Esophagus squamous epithelium (tissue), 5 donors: ENCODE results near the gene TMEM140. TPM values are rescaled to one million over a fixed set of nuclear protein-coding genes. Genes with fewer than 3 reads are reported as not detected.
A peak's percentile ranks its signal among the peaks of the same experiment; 100 is the strongest.

Experiments used
- DNase-seq: peaks from one replicate; lab custom pipeline; 2025; lab: John Stamatoyannopoulos, UW
- H3K27ac ChIP-seq, 4 donors: fragments of 200-600 bp; sonication (generic); one replicate each; pipeline ENCODE4 v1.5.1; 2016 to 2019; ENCODE audit warnings: mild to moderate bottlenecking in 1 of 4
- H3K27me3 ChIP-seq, 4 donors: fragments of 200-600 bp; sonication (generic); 1 replicate in 3 of 4; 2 replicates in 1 of 4; pipeline versions ENCODE4 v1.5.1 to v1.6.0; 2017 to 2021; ENCODE audit warnings: antibody characterized with exemption in 1 of 4
- H3K36me3 ChIP-seq, 3 donors: fragments of 200-600 bp; sonication (generic); one replicate each; pipeline ENCODE4 v1.5.1; 2016 to 2019
- H3K4me1 ChIP-seq, 3 donors: fragments of 200-600 bp; sonication (generic); one replicate each; pipeline ENCODE4 v1.5.1; 2017 to 2019
- H3K4me3 ChIP-seq, 4 donors: fragments of 200-600 bp; sonication (generic); 1 replicate in 3 of 4; 2 replicates in 1 of 4; pipeline ENCODE4 v1.5.1; 2016 to 2019; ENCODE audit warnings: mild to moderate bottlenecking in 2 of 4, moderate library complexity in 1 of 4
- H3K9me3 ChIP-seq, 3 donors: fragments of 200-600 bp; sonication (generic); one replicate each; pipeline ENCODE4 v1.5.1; 2016 to 2019
- POLR2A ChIP-seq, 4 donors: fragments of 450-650 bp; IDR thresholded peaks; one replicate each; pipeline ENCODE4 v1.6.1; 2017; ENCODE audit warnings: antibody characterized with exemption in 4 of 4, mild to moderate bottlenecking in 4 of 4, moderate library complexity in 3 of 4
- WGBS, 2 donors: methylation state at CpG; one replicate each; pipeline ENCODE4 v1.1.5; 2018; 5-methylcytosine and 5-hydroxymethylcytosine counted together
- intact Hi-C: fragments of 100-400 bp; cut with DNase I; formaldehyde crosslinking; loops from one replicate; pipeline ENCODE4 v1.15.0; 2022
- total RNA-seq, 4 donors: library from RNA; depleted of rRNA; stranded (reverse); fragments of >200 nt; gene quantifications; one replicate each; pipeline ENCODE4 v1.1.0, GENCODE V29; 2016
- TF ChIP-seq, protein P1 (sequence below), 6 experiments: fragments of 450-650 bp in 4 of 6; fragments of 200-600 bp in 2 of 6; sonication (generic) in 2 of 6; IDR thresholded peaks; one replicate each; pipeline ENCODE4 v1.5.1; 2016 to 2019; ENCODE audit warnings: antibody characterized with exemption in 6 of 6, mild to moderate bottlenecking in 4 of 6, moderate library complexity in 4 of 6
- donor health status: DM: yes; HTN: yes; CAD: no.

The TMEM140 gene
- total RNA-seq, 4 donors from 2014 or later, result 0.57 to 9.5 (median 5.2) TPM

DNA sequence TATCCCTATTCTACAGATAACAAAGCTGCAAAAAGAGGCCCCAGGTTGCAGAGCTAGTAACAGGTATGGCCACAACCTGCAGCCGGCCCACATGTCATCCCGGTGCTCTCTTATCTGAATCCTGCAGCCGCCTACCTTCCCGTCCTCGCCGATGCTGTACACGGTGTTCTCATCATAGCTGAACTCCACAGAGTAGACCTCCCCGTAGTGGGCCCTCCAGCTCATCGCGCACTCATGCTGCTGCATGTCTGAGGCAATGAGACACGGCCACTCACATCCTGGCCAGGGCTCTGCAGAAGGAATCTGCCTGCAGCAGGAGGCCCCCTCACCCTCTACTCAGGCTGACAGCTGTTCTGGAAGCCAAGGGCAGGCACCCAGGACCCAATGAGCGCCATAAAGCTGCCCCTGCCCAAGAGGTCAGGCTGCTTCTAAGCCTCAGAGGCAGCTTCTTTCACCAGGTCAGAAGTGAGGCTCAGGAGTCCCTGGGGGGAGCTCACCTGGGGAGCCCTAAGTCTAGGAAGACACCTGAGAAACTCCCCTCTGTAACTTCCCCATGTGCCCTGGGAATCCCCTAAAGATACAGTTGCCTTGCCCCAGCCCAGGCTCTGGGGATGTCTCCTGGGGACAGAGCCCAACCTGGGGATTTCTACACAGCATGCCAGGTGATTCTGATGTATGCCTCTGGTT lies 40.6 kb downstream of the TMEM140 start:
- peaks cover 30 to 100% (median 52%) of the 10 kb centered on the region in 3 donors for H3K36me3 ChIP-seq
- 83 to 86% methylated on average over 6 to 11 of the region's 12 CpGs for WGBS, 2 donors

DNA sequence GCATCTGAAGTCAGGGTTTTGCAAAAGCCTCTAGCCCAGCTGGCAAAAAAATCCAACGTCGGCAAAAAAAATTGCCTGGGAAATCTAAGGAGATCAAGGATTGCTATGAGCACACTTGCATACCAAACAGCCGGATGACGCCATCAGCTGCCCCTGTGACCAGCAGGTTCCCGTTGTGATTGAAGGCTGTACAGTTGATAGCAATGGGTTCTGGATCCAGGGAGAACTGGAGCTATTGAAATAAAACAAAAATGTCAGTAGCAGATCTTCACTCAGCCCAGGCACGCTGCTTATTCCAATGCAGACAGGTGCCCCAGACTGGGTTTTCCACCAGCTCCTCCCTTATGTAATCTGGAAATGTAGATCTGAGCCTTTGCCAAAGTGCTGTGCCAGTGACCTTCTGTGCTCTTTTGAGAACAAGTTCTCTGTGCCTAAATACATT lies 41.4 kb downstream of the TMEM140 start:
- no peak overlapping the region for H3K4me3 ChIP-seq
- H3K27ac ChIP-seq, result peak overlapping the region in 2 of 4 donors; percentile 8 to 65
- H3K4me1 ChIP-seq, result peaks cover 3 to 53% (median 25%) of the 10 kb centered on the region in 3 donors
- WGBS, 2 donors, result 62 to 78% methylated on average over 6 of the region's 6 CpGs
- peaks cover 27 to 100% (median 49%) of the 10 kb centered on the region in 3 donors for H3K36me3 ChIP-seq
- H3K27me3 ChIP-seq, result no peaks in the 10 kb centered on the region
- intact Hi-C loops, result no loop called here
- TF ChIP-seq POLR2A (IDR thresholded peaks at IDR 0.05), result no peak
- TF ChIP-seq, protein P1, sequence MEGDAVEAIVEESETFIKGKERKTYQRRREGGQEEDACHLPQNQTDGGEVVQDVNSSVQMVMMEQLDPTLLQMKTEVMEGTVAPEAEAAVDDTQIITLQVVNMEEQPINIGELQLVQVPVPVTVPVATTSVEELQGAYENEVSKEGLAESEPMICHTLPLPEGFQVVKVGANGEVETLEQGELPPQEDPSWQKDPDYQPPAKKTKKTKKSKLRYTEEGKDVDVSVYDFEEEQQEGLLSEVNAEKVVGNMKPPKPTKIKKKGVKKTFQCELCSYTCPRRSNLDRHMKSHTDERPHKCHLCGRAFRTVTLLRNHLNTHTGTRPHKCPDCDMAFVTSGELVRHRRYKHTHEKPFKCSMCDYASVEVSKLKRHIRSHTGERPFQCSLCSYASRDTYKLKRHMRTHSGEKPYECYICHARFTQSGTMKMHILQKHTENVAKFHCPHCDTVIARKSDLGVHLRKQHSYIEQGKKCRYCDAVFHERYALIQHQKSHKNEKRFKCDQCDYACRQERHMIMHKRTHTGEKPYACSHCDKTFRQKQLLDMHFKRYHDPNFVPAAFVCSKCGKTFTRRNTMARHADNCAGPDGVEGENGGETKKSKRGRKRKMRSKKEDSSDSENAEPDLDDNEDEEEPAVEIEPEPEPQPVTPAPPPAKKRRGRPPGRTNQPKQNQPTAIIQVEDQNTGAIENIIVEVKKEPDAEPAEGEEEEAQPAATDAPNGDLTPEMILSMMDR (IDR thresholded peaks at IDR 0.05), result no peak
- no peak for DNase-seq
- H3K9me3 ChIP-seq, result no peaks in the 10 kb centered on the region

More for the DNA sequence above, 40.6 kb downstream of the TMEM140 start:
- Histone ChIP-seq H3K27ac (peak overlapping the region in 1 of 4 donors; percentile 8), H3K4me3 (no peak overlapping the region), H3K9me3 (no peaks in the 10 kb centered on the region), H3K27me3 (no peaks in the 10 kb centered on the region), H3K4me1 (peaks cover 3 to 45% (median 18%) of the 10 kb centered on the region in 3 donors)
- intact Hi-C loops, result no loop called here
- no peak for DNase-seq
- TF ChIP-seq, protein P1 (IDR thresholded peaks at IDR 0.05), result no peak

DNA sequence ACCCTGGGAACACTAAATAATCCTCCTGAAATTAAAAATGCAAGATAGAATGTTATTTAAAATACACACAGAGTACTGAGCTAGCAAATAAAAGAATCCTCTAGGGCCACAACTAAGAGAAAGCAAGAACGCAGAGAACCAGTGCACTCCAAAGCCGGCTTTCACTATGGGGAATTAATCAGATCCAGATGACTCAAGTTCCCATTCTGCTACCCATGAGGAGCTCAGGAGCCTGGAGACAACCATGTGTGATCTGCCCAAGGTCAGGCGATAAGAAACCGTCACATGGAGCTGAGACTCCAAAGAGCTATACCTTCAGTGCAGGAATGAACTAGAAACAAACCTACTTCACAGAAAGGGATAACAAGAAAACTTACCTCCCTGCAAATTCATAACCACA lies 42.1 kb downstream of the TMEM140 start:
- H3K4me1 ChIP-seq, result peaks cover 3 to 60% (median 28%) of the 10 kb centered on the region in 3 donors
- no peaks in the 10 kb centered on the region for H3K9me3 ChIP-seq
- DNase-seq, result no peak
- H3K36me3 ChIP-seq, result peaks cover 21 to 100% (median 48%) of the 10 kb centered on the region in 3 donors
- no peak overlapping the region for H3K4me3 ChIP-seq
- 37 to 67% methylated on average over 4 of the region's 4 CpGs for WGBS, 2 donors
- H3K27ac ChIP-seq, result peak overlapping the region in 2 of 4 donors; percentile 61 to 65
- intact Hi-C loops, result no loop called here
- no peak for TF ChIP-seq POLR2A (IDR thresholded peaks at IDR 0.05)
- TF ChIP-seq, protein P1 (IDR thresholded peaks at IDR 0.05), result no peak
- H3K27me3 ChIP-seq, result no peaks in the 10 kb centered on the region

DNA sequence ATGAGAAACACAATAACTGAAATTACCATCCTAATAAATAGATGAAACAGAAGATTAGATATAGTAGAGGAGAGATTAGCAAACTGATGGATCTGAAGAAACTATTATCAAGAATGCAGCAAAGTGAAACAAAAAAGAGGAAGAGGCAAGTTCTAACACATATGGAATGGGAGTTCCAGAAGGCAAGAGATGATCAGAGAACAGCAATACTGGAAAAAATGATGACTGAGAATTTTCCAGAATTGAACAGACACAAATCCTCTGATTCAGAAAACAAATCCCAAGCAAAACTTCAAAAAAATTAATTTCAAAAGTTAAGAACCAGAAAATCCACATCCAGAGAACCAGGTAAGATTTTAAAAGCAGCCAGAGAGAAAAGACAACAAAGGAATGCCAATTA lies 42.8 kb downstream of the TMEM140 start:
- intact Hi-C loops, result no loop called here
- TF ChIP-seq POLR2A (IDR thresholded peaks at IDR 0.05), result no peak
- TF ChIP-seq, protein P1 (IDR thresholded peaks at IDR 0.05), result no peak
- no peak for DNase-seq
- no peaks in the 10 kb centered on the region for H3K9me3 ChIP-seq
- H3K4me1 ChIP-seq, result peaks cover 3 to 64% (median 28%) of the 10 kb centered on the region in 3 donors
- no peaks in the 10 kb centered on the region for H3K27me3 ChIP-seq
- H3K4me3 ChIP-seq, result no peak overlapping the region
- peak overlapping the region in 3 of 4 donors; percentile 28 to 65 (median 61) for H3K27ac ChIP-seq
- peaks cover 22 to 100% (median 41%) of the 10 kb centered on the region in 3 donors for H3K36me3 ChIP-seq

DNA sequence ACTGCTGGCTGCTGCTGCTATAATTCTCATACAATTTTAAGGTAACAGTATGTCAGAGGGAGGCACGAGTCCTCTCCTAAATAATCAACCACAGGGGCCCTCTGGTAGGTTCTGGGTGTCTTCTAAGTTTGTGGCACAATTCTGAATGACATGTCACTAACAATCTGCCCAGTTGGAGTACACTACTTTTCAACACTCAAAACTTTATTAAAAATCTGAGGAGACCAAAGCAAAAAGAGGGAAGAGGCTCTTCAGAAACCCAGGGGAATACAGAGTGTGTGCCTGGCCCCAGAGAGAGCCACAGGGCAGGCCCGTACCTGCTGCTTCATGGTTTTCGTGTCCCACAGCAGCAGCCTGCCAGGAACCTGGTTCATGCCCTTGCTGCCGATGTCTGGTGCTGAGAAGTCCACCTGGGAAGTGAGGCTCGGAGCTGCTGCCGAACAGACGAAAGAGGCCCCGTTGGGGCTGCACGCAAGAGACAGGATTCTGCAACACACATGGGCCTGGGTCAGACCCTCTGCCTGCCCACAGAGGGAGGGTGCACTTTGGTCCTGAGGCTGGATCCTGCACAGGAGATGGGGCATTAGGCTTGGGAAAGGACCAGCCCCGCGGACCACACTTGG lies 45.2 kb downstream of the TMEM140 start:
- WGBS, 2 donors, result 44 to 55% methylated on average over 6 to 7 of the region's 11 CpGs
- peak overlapping the region; percentile 40 to 63 (median 50) for H3K27ac ChIP-seq
- no peaks in the 10 kb centered on the region for H3K9me3 ChIP-seq
- no peaks in the 10 kb centered on the region for H3K27me3 ChIP-seq
- peaks cover 32 to 100% (median 43%) of the 10 kb centered on the region in 3 donors for H3K36me3 ChIP-seq
- no peak overlapping the region for H3K4me3 ChIP-seq
- peaks cover 3 to 64% (median 28%) of the 10 kb centered on the region in 3 donors for H3K4me1 ChIP-seq
- DNase-seq, result no peak
- TF ChIP-seq, protein P1 (IDR thresholded peaks at IDR 0.05), result no peak
- TF ChIP-seq POLR2A (IDR thresholded peaks at IDR 0.05), result no peak
- intact Hi-C loops, result no loop called here
